IPS-18c (cell line): ENCODE data around the gene MROH2A.

Experiments
- H3K4me3 ChIP-seq: 2 replicates; pipeline ENCODE4 v1.7.0; 2013; ENCODE audit warnings: low read depth, mild to moderate bottlenecking, low read length, moderate library complexity; ENCODE audit not compliant: insufficient read depth
- H3K9me3 ChIP-seq: one replicate; pipeline ENCODE4 v1.6.1; 2013; ENCODE audit warnings: mild to moderate bottlenecking, low read length, moderate library complexity; ENCODE audit not compliant: control insufficient read depth, insufficient read depth

MROH2A gene

DNA sequence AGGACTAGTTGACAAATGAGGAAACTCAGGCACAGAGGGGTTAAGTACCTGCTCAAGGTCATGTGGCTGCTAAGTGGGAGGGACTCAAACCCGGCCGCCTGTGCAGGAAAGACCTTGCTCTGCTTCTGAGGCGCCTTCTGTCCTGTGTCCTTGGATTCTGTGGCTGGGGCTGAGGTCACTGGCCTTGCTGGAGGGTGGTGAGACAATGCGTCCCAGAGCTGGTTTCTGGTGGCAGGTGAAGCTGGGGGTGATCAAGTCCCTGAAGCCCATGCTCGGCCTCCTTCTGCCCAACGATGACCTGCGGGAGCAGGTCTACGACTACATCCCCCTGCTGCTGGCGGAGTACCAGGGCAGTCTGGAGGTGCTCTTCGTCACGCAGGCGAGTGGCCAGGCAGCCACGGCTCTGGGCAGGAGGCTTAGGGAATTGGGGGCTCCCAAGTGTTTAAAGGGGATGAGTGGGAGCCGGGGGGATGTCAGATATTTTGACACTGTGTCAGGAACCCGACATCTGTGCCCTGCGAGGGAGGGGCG is 16.1 kb downstream of the MROH2A start:
- no peak overlapping the region for H3K4me3 ChIP-seq
- peaks cover 2% of the 10 kb centered on the region for H3K9me3 ChIP-seq

DNA sequence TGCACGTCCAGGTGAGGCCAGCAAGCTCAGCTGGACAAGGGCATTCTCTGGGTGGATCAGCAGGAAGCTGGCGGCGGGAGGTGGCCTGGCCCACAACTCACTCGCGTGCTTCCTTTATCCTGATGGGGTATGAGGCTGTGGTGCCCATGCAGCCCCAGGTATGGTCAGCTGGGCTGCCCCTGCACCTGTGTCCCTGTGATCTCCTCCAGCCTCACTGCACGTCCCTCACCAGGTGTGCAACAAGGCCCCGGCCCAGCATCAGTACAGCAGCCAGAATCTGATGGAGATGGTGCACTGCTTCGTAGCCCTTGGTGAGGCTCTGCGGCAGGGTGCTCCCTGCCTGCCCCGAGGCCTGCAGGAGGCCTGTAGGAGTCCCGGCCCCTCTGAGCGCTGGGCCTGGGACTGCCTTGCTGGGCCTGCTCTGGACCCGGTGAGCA is 17.6 kb downstream of the MROH2A start:
- H3K4me3 ChIP-seq = no peak overlapping the region
- peaks cover 2% of the 10 kb centered on the region for H3K9me3 ChIP-seq

DNA sequence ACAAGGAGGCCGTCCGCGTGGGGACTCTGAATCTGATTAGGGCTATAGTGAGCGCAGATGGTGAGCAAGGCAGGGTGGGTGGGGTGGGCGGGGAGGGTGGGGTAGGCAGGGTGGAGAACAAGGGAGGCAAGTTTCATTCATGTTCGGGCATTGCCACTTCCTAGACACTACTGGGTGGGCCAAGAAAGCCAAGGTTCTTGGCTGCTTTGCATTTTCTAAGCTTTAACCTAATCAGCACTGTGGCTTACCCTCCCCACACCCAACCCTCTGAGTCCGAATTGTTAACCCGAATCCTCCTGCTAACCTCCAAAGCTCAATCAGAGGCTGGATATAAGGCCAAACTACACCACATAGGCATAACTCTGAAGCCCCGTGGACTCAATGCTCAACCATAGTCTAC is 18.1 kb downstream of the MROH2A start:
- Histone ChIP-seq H3K9me3 (peaks cover 2% of the 10 kb centered on the region), H3K4me3 (no peak overlapping the region)

DNA sequence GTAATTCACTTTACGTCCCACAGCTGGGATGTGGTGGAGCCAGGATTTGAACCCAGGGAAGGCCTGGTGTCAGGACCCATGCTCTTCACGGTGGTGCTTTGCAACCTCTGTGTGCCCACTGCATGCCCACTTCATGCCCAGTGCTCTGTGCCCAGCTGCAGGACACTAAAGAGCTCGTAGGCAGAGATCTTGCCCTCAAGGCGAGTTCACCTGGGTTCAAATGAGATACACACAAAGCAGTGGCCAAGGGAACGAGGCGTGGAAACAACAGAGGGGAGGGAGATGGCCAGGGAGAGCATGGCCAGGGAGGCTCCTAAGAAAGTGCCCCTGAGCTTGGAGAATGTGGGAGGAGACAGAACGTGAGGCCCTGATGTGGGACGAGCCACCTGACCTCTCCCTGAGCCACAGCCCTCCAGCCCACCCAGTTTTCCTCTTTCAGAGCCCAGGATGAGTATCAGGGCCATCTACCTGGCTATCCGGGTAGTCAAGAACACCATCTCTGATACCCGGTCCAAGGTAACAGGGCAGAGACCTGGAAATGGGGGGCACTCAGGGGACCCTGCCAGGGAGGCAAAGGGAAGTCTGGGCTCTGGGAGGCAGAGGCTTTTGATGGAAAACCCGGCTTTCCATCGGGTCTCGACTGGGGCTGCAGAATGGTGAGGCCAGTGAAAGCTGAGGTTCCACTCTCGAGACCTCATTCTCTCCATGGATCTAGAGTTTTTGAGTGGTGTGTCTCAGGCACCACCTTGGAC is 20.4 kb downstream of the MROH2A start:
- Histone ChIP-seq H3K4me3 (no peak overlapping the region), H3K9me3 (no peaks in the 10 kb centered on the region)

DNA sequence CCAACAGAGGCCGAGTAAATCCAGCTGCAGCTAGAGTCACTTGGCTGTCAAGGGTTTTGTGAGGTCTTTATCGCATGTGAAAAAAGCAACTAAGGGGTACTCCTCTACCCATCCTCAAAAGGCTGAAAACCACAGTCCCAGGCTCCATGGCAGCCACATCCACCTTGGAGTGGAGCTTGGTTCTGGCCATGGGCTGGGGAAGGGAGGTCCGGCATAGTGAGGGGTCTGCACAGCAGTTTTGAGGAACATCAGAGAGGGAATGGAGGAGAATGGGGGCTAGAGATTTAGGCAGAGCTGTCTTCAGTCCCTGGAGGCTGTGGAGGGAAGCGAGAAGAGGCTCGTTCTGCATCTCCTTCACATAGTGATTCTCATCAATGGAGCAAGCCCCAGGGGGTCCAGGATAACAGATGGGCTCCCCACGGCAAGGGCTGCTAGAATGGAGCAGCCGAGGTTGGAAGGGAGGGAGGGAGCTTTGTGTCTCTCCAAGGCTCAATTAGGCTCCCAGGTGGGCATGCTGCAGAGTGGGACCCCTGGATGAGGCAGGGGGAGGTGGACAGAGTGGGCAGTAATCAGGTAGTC is 21.0 kb downstream of the MROH2A start:
- no peak overlapping the region for H3K4me3 ChIP-seq

DNA sequence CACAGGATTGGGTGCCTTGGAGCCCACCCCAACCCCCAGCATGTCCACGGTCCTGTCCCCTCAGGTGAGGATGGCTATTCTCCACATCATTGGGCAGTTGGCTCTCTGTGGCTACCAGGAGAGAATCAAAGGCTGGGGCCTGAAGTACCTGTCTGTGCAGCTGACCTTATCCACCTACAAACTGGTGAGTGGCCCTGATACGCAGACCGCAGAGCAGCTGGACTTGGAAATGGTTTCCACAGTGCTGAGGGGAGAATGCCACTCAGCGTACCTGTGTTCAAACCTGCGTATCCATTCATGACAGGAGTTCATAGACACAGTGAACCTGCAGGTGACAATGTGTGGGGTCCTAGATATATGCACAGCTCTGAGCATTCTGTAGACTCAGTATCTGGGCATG is 21.6 kb downstream of the MROH2A start:
- Histone ChIP-seq H3K4me3 (no peak overlapping the region), H3K9me3 (no peaks in the 10 kb centered on the region)

More for the DNA sequence above, 21.0 kb downstream of the MROH2A start:
- H3K9me3 ChIP-seq = no peaks in the 10 kb centered on the region

DNA sequence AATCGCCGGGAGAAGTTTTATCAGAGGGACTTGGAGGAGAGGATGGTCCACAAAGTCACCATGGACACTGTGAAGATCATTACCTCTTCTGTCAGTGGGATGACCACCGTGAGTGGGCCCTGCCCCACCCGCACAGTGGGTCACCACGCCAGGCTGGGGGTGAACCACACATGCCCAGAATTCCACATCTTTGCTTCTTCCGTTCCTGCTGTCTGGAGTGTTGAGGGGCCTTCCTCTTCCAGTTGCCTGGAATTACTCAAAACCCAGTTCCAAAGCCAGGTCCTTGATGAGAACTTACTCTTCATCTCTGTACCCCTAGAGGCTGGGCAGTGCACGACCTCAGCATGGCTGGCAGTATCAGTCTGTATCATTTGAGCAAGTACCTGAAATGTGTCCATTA is 22.1 kb downstream of the MROH2A start:
- no peaks in the 10 kb centered on the region for H3K9me3 ChIP-seq
- H3K4me3 ChIP-seq = no peak overlapping the region

DNA sequence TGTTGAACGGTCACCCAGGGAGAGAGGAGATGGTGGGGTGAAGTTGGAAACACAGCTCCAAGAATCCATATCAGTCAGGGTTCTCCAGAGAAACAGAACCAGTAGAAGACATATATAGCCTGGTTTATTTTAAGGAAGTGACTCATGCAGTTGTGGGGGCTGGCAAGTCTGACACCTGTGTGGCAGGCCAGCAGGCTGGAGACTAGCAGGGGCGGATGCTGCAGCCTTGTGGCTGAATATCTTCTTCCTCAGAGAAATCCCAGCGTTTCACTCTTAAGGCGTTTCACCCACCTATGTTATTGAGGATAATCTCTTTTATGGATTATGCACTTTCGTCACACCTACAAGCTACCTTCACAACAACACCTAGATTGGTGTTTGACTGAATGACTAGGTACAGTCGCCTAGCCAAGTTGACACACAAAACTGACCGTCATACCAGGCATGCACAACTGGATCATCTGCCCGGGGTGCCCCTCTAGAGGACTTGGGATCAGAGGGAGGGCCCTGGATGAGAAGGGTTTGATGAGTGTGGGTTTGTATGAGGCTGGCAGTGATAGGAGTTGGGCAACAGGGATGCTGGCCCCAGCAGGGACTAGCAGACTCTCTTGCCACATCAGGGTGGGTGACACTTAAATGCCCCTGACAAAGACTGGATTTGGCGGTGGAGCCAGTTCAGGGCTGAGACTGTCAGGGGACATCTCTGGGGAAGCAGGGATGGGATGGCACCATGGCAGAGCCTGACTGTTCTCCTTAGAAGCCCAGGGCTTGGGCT is 23.4 kb downstream of the MROH2A start:
- Histone ChIP-seq H3K9me3 (no peaks in the 10 kb centered on the region), H3K4me3 (no peak overlapping the region)

DNA sequence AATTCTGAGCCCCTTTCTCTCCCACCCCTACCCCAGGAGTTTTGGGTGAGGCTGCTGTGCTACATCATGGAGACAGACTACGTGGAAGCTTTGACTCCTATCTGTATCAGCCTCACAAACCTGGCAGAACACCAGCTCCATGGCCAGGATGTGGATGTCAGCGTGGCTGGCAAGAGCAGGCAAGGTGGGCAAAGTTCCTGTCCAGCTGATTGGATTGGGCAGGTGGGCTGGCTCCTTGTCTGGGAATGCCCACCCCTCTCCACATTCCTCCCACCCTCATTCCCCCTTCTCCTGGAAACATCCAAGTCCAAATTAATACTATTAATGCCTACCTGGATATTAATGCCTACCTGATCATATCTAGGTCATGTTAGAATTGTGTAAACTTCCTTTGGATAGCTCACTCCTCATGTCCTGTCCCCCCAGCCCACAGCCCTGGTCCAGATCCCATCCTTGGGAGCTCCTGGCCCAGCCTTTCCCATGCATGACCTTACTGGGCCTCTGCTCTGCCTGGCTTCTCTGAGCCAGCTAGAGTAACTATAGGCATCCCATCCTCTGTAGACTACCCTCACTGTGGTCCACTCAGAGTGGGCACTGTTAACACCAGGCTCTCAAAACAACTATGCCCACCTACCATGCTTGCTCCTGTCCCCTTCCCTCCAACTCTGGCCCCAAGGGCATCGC is 24.1 kb downstream of the MROH2A start:
- no peak overlapping the region for H3K4me3 ChIP-seq
- H3K9me3 ChIP-seq = no peaks in the 10 kb centered on the region

DNA sequence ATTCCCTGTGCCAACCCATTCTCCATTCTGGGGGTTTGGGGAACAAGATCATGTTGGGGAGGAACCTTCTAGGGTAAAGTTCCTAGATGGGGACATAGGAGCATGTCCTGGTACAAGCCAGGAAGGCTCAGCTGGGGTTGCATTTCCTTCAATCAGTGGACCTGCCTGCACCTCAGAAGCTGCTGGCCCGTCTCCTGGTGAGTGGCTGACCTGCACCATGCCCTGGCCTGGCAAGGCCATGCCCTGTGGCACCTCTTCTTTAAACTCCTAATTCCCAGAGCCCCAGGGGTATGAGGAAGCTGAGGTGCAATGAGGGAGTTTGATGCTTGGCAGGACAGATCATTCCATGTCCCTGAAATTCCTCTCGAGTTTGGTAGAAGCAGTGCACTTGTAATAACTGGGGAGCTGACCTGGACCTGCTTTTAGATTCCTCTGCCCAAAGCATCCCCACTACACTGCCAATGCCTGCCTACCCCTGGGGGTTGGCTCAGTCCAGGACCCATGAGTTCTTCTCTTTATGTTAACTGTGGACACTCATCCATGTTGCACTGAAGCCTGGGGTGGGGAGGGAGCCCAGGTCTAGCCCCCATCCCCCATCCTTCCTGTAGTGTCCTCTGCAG is 25.3 kb downstream of the MROH2A start:
- H3K9me3 ChIP-seq = peaks cover 2% of the 10 kb centered on the region
- H3K4me3 ChIP-seq = no peak overlapping the region

DNA sequence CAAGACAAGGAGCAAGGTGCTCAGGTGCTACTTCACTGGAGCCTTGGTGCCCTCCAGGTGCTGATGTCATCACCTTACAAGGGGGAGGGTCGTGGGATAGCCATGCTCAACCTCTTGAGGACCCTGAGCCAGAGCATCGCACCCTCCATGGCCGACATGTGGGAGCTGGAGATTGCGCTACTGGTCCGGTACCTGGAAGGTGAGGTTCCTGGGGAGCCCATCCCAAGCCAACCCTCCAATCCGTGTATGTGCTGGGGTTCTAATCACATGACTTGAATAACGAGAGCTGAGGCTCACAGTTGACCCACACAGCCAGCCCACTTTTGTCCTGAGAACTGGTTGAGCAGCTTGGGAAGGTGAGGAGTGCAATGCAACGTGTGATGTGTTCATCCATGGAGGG is 25.9 kb downstream of the MROH2A start:
- peaks cover 2% of the 10 kb centered on the region for H3K9me3 ChIP-seq
- no peak overlapping the region; the same call in 1 of the 2 replicates for H3K4me3 ChIP-seq

DNA sequence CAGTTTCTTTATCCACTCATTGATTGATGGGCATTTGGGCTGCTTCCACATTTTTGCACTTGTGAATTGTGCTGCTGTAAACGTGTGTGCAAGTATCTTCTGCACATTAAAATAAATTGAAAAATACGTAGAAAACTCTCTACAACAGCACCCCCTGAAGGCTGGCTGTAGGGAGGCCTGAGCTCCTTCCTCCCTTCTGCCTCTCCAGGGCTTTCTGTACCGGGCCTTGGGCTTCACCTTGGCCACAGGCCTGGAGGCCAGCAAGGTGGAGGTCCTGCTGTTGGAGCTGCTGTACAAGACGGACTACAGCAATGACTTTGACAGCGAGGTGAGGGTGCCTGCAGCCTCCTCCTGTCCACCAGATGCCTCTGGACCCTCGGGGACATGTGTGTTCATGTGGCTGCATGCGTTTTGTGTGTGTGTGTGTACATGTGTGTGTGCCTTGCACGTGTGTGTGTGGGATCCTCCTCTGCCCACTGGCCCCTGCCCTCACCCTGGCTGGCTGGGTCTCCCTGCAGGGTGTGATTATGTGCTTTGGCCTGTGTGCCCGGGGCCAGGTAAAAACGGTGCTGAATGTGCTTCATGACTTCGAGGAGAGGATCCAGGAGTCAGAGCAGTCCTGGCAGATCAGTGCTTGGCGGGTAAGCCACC is 29.2 kb downstream of the MROH2A start:
- Histone ChIP-seq H3K4me3 (no peak overlapping the region), H3K9me3 (peaks cover 2% of the 10 kb centered on the region)

DNA sequence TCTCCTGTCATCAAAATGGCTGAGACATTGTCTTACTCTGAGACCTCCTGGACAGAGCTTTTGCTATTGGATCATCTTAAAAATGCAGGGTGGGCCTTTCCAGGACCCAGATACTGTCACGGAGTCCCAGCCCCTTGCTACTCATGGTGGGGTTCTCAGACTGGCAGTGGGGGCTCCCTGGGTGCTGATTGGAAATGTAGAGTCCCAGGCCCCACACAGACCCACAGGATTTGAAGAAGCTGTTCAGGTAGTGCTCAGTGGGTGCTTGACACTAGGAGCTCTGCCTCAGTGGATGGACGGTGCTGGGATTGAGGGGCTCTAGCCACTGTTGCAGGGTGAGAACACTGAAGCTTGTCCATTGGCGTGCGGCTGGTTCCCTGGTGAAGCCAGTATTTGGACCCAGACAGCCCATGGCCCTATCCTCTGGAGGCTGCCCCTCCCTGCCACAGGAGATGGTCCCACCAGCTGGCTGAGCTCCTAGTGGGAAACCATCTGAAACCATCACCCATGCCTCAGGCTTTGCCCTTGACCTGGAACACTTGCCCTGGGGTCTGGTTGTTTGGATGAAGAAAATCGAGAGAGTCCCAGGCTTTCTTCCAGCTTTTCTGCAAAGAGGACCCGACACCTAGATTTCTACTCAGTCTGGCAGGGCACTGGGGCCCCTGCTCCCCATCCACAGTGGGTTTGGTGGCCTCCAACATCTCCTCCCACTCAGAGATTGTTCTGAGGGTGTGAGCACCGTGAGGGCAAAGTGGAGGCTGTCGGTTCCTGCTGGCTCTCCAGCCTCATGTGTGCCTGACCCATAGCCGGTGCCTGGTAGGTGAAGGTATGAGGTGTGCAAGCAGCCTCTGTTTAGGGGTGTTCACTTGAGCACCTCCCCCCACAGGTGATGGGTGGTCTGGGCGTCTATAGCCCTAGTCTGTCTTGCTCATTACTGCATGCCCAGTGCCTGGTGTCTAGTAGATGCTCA is 30.1 kb downstream of the MROH2A start:
- Histone ChIP-seq H3K4me3 (no peak overlapping the region), H3K9me3 (peaks cover 2% of the 10 kb centered on the region)

DNA sequence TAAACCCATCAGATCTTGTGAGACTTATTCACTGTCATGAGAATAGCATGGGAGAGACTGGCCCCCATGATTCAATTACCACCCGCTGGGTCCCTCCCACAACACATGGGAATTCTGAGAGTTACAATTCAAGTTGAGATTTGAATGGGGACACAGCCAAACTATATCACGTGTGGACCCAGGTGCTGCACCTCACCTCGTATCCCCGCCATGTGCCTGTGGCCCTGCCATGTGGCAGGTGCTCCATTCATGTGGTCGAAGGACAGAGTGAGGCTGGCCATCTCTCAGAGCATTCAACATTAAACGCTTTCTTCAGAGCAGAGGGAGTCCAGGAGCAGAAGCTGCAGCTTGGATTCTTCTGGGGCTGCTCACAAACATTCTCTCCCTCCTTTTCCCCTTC is 32.3 kb downstream of the MROH2A start:
- H3K4me3 ChIP-seq = no peak overlapping the region
- H3K9me3 ChIP-seq = peaks cover 2% of the 10 kb centered on the region

DNA sequence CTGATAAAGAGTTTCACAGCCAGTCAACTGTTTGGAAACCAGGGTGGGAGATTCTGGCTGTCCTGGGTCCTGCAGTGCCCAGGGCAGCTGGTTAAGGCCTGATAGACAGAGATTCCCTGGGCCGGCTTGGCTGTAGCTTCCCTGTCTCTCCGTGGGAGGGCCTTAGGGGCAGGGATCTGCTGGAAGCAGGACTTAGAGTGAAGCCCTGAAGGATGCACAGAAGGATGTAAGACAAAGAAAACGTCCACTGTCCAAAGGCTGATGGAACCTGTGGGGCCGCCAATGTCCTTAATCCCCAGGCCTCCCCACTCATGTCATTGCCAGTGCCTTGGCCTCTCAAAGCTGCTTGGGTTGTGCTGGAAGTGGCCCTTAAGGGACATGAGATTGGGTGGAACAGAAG is 33.0 kb downstream of the MROH2A start:
- no peak overlapping the region for H3K4me3 ChIP-seq
- peaks cover 2% of the 10 kb centered on the region for H3K9me3 ChIP-seq

DNA sequence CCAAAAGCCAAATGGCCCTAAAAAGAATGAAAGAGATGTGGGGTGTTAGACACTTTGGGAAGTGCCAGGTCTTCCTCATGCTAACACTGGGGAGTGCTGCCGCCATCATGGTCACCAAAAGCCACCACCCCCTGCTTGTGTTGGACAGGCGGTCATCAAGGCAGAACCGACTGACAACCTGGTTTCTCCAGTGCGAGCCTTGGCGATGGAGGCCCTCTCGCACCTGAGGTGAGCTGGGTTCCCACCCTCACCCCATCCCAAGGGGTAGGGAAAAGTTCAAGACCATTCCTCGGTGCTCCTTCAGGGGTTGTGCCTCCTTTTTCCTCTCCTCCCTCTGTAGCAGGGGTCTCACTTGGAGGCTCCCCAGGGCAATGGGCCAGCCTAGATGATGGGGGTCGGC is 33.6 kb downstream of the MROH2A start:
- no peak overlapping the region for H3K4me3 ChIP-seq
- peaks cover 2% of the 10 kb centered on the region for H3K9me3 ChIP-seq
